Measurements from ENCODE around the gene PTGDR2. TPM values are rescaled to one million over a fixed set of nuclear protein-coding genes. Genes with fewer than 3 reads are reported as not detected.

The PTGDR2 gene
- total RNA-seq, 2 experiments from 2014 or later, result 0.23 to 0.38 TPM

DNA sequence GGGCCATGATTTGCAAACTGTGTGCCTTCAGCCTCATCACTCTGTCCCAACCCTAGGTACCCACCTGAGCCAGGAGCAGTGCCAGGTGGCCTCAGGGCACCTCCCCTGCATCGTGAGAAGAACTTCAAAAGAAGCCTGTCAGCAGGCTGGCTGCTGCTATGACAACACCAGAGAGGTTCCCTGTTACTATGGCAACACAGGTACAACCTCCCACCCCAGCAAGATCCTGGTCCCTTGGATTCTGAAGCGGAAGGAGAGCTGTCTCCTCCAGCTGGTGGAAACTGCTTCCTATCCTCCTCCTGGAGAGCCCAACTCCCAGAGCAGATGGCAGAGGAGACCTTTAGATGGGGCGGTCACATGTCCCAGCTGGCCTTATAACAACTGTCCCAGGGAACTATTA is 14.5 kb upstream of the PTGDR2 start:
- CTCF ChIA-PET, result interaction anchor here (0.9 to 7.1 kb wide), 3 partner anchors 29 to 39 kb away, joined by 3 to 37 read pairs (median 3); partner anchors contain the start of gene PRPF19
- H3K4me3 Mint-ChIP-seq, result no peak overlapping the region
- TF ChIP-seq, protein P1, sequence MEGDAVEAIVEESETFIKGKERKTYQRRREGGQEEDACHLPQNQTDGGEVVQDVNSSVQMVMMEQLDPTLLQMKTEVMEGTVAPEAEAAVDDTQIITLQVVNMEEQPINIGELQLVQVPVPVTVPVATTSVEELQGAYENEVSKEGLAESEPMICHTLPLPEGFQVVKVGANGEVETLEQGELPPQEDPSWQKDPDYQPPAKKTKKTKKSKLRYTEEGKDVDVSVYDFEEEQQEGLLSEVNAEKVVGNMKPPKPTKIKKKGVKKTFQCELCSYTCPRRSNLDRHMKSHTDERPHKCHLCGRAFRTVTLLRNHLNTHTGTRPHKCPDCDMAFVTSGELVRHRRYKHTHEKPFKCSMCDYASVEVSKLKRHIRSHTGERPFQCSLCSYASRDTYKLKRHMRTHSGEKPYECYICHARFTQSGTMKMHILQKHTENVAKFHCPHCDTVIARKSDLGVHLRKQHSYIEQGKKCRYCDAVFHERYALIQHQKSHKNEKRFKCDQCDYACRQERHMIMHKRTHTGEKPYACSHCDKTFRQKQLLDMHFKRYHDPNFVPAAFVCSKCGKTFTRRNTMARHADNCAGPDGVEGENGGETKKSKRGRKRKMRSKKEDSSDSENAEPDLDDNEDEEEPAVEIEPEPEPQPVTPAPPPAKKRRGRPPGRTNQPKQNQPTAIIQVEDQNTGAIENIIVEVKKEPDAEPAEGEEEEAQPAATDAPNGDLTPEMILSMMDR (IDR thresholded peaks at IDR 0.05), result no peak
- DNase-seq (no peak), ATAC-seq (no peak)
- H3K9me3 Mint-ChIP-seq, result no peaks in the 10 kb centered on the region
- H3K4me1 Mint-ChIP-seq (ENCODE audit: low read depth), result peaks cover 33% of the 10 kb centered on the region
- no peaks in the 10 kb centered on the region for H3K27me3 Mint-ChIP-seq
- no peak overlapping the region for H3K27ac Mint-ChIP-seq
- no peaks in the 10 kb centered on the region for H3K36me3 Mint-ChIP-seq (ENCODE audit: low read depth)
- intact Hi-C loops (cut with micrococcal nuclease), result no loop called here
- POLR2A ChIA-PET, result interaction anchor here (0.7 to 0.8 kb wide), 2 partner anchors 35 to 445 kb away, joined by 3 to 6 read pairs; no protein-coding TSS in a partner anchor

DNA sequence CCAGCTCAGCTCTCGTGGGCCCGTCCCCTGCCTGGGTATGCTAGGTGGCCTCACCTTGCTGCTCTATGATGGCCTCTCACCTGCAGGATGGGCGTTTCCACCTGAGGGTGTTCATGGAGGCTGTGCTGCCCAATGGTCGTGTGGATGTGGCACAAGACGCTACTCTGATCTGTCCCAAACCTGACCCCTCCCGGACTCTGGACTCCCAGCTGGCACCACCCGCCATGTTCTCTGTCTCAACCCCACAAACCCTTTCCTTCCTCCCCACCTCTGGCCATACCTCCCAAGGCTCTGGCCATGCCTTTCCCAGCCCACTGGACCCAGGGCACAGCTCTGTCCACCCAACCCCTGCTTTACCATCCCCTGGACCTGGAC is 13.7 kb upstream of the PTGDR2 start:
- Mint-ChIP-seq H3K4me1 (ENCODE audit: low read depth) (peaks cover 33% of the 10 kb centered on the region), H3K4me3 (no peak overlapping the region), H3K36me3 (ENCODE audit: low read depth) (no peaks in the 10 kb centered on the region), H3K9me3 (no peaks in the 10 kb centered on the region), H3K27me3 (no peaks in the 10 kb centered on the region), H3K27ac (no peak overlapping the region)
- no peak for DNase-seq
- ATAC-seq, result no peak
- intact Hi-C loops (cut with micrococcal nuclease), result no loop called here
- CTCF ChIA-PET, result interaction anchor here (7.1 kb wide), 1 partner anchor 38 kb away, joined by 37 read pairs; no protein-coding TSS in a partner anchor
- TF ChIP-seq, protein P1 (IDR thresholded peaks at IDR 0.05), result no peak
- POLR2A ChIA-PET, result interaction anchor here (0.7 kb wide), 1 partner anchor 18 kb away, joined by 3 read pairs; no protein-coding TSS in a partner anchor

DNA sequence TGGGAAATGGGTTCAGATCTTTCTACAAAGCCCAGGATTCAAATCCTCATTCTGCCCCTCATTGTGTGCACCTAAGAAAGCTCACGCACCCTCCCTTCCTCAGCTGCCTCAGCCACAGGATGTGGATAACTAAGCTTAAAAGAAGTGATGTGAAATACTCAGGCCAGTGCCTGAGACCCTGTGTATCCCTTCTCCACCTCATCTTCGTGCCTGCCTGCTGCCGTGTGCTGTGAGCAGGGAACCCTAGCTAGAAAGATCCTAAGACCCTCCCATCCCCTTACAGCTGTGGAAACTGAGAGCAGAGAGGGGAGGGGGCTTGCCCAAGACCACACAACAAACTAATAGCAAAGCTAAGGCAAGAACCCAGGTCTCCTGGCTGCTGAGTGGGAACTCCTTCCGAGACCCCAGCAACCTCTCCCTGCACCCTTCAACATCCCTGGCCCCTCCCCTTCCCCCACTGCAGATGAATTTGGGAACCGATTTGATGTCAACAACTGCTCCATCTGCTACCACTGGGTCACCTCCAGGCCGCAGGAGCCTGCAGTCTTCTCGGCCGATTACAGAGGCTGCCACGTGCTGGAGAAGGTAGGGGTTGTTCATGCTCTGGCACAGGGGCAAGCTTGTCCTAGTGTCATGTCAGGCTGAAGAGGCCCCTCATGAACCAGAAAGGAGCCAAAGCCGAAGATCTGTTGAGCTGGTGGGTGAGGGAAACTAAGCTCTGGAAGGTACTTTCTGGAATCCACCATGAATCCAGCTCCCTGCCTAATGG is 13.1 kb upstream of the PTGDR2 start:
- Mint-ChIP-seq H3K4me3 (no peak overlapping the region), H3K36me3 (ENCODE audit: low read depth) (no peaks in the 10 kb centered on the region), H3K27me3 (no peaks in the 10 kb centered on the region), H3K27ac (no peak overlapping the region), H3K9me3 (no peaks in the 10 kb centered on the region), H3K4me1 (ENCODE audit: low read depth) (peaks cover 31% of the 10 kb centered on the region)
- TF ChIP-seq, protein P1 (IDR thresholded peaks at IDR 0.05), result no peak
- ATAC-seq, result no peak
- ChIA-PET CTCF (interaction anchor here (1.0 to 7.1 kb wide), 2 partner anchors 38 to 71 kb away, joined by 3 to 37 read pairs; no protein-coding TSS in a partner anchor), POLR2A (interaction anchor here (0.7 to 1.1 kb wide), 2 partner anchors 8 to 18 kb away, joined by 3 read pairs; no protein-coding TSS in a partner anchor)
- no peak for DNase-seq
- intact Hi-C loops (cut with micrococcal nuclease), result no loop called here

DNA sequence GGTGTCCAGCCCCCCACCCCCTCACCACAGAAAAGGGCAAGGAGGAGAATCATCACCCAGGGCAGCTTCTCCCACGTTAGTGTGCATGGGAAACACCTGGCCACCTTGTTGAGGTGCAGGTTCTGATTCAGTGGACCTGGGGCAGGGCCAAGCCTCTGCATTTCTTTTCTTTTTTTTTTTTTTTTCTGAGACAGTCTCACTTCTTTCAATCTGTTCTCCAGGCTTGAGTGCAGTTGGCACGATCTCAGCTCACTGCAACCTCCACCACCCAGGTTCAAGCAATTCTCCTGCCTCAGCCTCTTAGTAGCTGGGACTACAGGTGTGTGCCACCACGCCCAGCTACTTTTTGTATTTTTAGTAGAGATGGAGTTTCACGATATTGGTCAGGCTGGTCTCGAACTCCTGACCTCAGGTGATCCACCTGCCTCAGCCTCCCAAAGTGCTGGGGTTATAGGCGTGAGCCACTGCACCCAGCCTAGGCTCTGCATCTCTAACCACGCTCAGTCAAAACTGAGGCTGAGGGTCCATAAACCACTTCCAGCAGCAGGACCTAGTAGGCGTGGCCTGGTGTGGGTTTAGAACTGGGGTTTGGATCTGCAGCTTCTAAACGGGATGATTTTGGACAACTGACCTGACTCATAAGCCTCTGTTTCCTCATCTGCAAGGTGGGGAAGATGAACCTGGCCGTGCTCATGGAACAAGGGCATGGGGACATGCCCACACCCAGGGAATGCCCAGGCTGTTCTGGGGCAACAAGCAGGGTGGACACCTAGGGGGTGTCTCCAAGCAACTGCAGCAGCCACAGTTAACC is 12.3 kb upstream of the PTGDR2 start:
- intact Hi-C loops (cut with micrococcal nuclease), result no loop called here
- ATAC-seq (no peak), DNase-seq (no peak)
- no peak overlapping the region for H3K27ac Mint-ChIP-seq
- H3K4me3 Mint-ChIP-seq, result no peak overlapping the region
- TF ChIP-seq, protein P1 (IDR thresholded peaks at IDR 0.05), result no peak
- H3K9me3 Mint-ChIP-seq, result no peaks in the 10 kb centered on the region
- H3K27me3 Mint-ChIP-seq, result no peaks in the 10 kb centered on the region
- H3K4me1 Mint-ChIP-seq (ENCODE audit: low read depth), result peaks cover 25% of the 10 kb centered on the region
- no peaks in the 10 kb centered on the region for H3K36me3 Mint-ChIP-seq (ENCODE audit: low read depth)
- CTCF ChIA-PET, result interaction anchor here (1.0 to 7.1 kb wide), 2 partner anchors 37 to 72 kb away, joined by 3 to 37 read pairs; no protein-coding TSS in a partner anchor
- POLR2A ChIA-PET, result interaction anchor here (1.1 to 1.9 kb wide), 2 partner anchors 9 to 17 kb away, joined by 3 to 5 read pairs; no protein-coding TSS in a partner anchor
